Psoas muscle (tissue), 8 donors: ENCODE results near the gene ANGPT4. TPM values are rescaled to one million over a fixed set of nuclear protein-coding genes. Genes with fewer than 3 reads are reported as not detected.

ENCODE experiments used
- ATAC-seq, 4 donors: fragments of 200-7000 bp; cut with Tn5 transposase; one replicate each; pipeline ENCODE4 v1.9.1; 2020; ENCODE audit warnings: moderate library complexity in 3 of 4, mild to moderate bottlenecking in 2 of 4
- DNase-seq, 2 donors: peaks; one replicate each; pipeline ENCODE4 v3.0.0-alpha.2; 2020
- H3K27ac ChIP-seq: fragments of 200-600 bp; one replicate; pipeline ENCODE4 v1.8.0; 2022
- H3K27me3 ChIP-seq, 3 donors: fragments of 200-600 bp in 1 of 3; one replicate each; pipeline versions ENCODE4 v1.6.1 to v1.8.0; 2013 to 2022; ENCODE audit warnings: low read length in 2 of 3, mild to moderate bottlenecking in 2 of 3, moderate library complexity in 1 of 3; ENCODE audit not compliant: insufficient read depth in 3 of 3
- H3K36me3 ChIP-seq, 2 donors: fragments of 200-600 bp in 1 of 2; one replicate each; pipeline versions ENCODE4 v1.6.1 to v1.8.0; 2013 to 2022; ENCODE audit warnings: low read depth in 1 of 2, mild to moderate bottlenecking in 1 of 2, moderate library complexity in 1 of 2; ENCODE audit not compliant: insufficient read depth in 1 of 2
- H3K4me1 ChIP-seq: fragments of 200-600 bp; one replicate; pipeline ENCODE4 v1.8.0; 2022
- H3K4me3 ChIP-seq: fragments of 200-600 bp; one replicate; pipeline ENCODE4 v1.8.0; 2022; ENCODE audit warnings: mild to moderate bottlenecking
- H3K9me3 ChIP-seq: fragments of 200-600 bp; one replicate; pipeline ENCODE4 v1.8.0; 2022
- CTCF ChIP-seq: fragments of 200-600 bp; IDR thresholded peaks from one replicate; pipeline ENCODE4 v1.8.0; 2022; ENCODE audit warnings: antibody characterized with exemption
- WGBS, 3 donors: extraction: QIAGEN DNeasy Blood & Tissue Kit; methylation state at CpG; one replicate each; pipeline versions ENCODE4 v1.1.6 to v1.1.7; 2013; 5-methylcytosine and 5-hydroxymethylcytosine counted together
- intact Hi-C, 2 donors: fragments of 100-400 bp; cut with DNase I; formaldehyde crosslinking; loops; one replicate each; pipeline versions ENCODE4 v1.11.0 to v1.14.2; 2022
- polyA plus RNA-seq, 3 donors: library from polyadenylated mRNA; stranded (reverse); fragments of 200-250 nt; gene quantifications; one replicate each; pipeline ENCODE4 v1.2.3, GENCODE V29; 2013
- total RNA-seq, 4 donors: library from RNA; stranded (reverse); fragmentation: NEBNext Ultra II Directional in 2 of 4; extraction: Animal tissue kit (Norgen Biotek cat#: 25700) in 2 of 4; gene quantifications; one replicate each; pipeline versions ENCODE4 v1.2.1 to v1.2.4, GENCODE V29; 2021 to 2023
- donor health status: healthy with polysubstance abuse.
- donor health status: DM: no; HTN: no; CAD: no; lungs with moderate emphysema.
- donor health status: Bipolar disorder and iron deficiency.
- donor health status: healthy.
- donor health status: DM: yes; HTN: yes; CAD: no.
- donor health status: DM: no; HTN: no; CAD: no.
- donor health status: DM: no; HTN: no; CAD: no.
- donor health status: DM: yes; HTN: yes; CAD: no.

The ANGPT4 gene
- total and polyA plus RNA-seq, 7 donors: 0.03 to 0.14 (median 0.06) TPM; not detected in 2

DNA sequence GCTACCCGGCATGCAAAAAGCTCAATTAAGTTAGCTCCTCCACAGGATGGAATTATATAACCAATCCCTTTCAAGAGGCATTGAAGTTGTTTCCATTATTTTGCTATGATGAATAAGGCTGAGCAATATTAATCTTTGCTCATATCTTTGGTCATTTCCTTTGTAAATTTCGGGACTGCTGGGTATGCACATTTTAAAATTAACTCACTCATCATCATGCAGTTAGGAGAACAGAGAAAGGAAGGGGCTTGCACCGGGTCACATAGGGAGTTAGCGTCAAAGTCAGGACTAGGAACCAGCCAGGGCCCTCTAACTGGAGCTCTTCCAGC lies 83.0 kb downstream of the ANGPT4 start:
- 1 to 4% (median 3%) methylated on average over 4 of the region's 4 CpGs for WGBS, 3 donors
- H3K4me1 ChIP-seq: peaks cover 46% of the 10 kb centered on the region
- TF ChIP-seq CTCF: no peak
- H3K36me3 ChIP-seq: no peaks in the 10 kb centered on the region
- DNase-seq: no peak
- H3K9me3 ChIP-seq: no peaks in the 10 kb centered on the region
- no peak for ATAC-seq
- peak overlapping the region; percentile 78 for H3K4me3 ChIP-seq
- intact Hi-C loops: loop anchor here in 1 of 2 donors (10.0 kb wide), 1 partner anchor 178 kb away; the partner anchor contains the start of gene SRXN1
- no peaks in the 10 kb centered on the region for H3K27me3 ChIP-seq
- H3K27ac ChIP-seq: peak overlapping the region; percentile 79

GRCh38 chr20:831956-832355 lies 84.2 kb downstream of the ANGPT4 start:
- intact Hi-C loops: loop anchor here in 1 of 2 donors (10.0 kb wide), 1 partner anchor 177 kb away; the partner anchor contains the start of gene SRXN1
- H3K36me3 ChIP-seq: no peaks in the 10 kb centered on the region

GRCh38 chr20:831251-831650 lies 84.9 kb downstream of the ANGPT4 start:
- Histone ChIP-seq H3K36me3 (no peaks in the 10 kb centered on the region), H3K4me3 (no peak overlapping the region), H3K27ac (no peak overlapping the region), H3K9me3 (no peaks in the 10 kb centered on the region), H3K4me1 (peaks cover 36% of the 10 kb centered on the region), H3K27me3 (no peaks in the 10 kb centered on the region)
- ATAC-seq (no peak), DNase-seq (no peak)
- intact Hi-C loops: loop anchor here in 1 of 2 donors (10.0 kb wide), 1 partner anchor 176 kb away; the partner anchor contains the start of gene SRXN1
- no peak for TF ChIP-seq CTCF
- WGBS, 3 donors: 83 to 89% (median 87%) methylated on average over 3 of the region's 3 CpGs

More at GRCh38 chr20:831956-832355, 84.2 kb downstream of the ANGPT4 start:
- H3K27ac ChIP-seq: no peak overlapping the region
- peaks cover 38% of the 10 kb centered on the region for H3K4me1 ChIP-seq
- no peak for DNase-seq
- ATAC-seq: no peak
- WGBS, 3 donors: 95 to 96% (median 96%) methylated on average over 3 of the region's 3 CpGs
- H3K4me3 ChIP-seq: no peak overlapping the region
- no peak for TF ChIP-seq CTCF
- no peaks in the 10 kb centered on the region for H3K27me3 ChIP-seq
- H3K9me3 ChIP-seq: no peaks in the 10 kb centered on the region

DNA sequence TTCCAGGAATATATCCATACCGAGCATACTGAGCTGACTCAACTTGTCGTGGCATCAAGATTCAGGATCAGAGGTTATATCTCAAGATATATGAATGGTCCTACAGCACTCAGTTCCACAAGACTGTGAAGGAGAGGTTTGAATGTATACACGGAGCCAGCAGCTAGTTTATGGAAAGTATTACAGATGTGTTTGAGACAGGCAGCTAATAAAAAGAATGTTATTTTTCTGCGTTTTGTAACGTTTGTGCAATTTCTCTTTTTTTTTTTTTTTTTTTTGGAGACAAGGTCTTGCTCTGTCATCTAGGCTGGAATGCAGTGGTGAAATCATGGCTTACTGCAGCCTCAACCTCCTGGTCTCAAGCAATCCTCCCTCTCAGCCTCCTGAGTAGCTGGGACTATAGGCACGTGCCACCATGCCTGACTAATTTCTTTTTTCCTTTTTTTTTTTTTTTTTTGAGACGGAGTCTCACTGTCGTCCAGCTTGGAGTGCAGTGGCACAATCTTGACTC lies 86.1 kb downstream of the ANGPT4 start:
- Histone ChIP-seq H3K27ac (no peak overlapping the region), H3K4me3 (no peak overlapping the region), H3K36me3 (no peaks in the 10 kb centered on the region), H3K9me3 (no peaks in the 10 kb centered on the region), H3K4me1 (peaks cover 34% of the 10 kb centered on the region), H3K27me3 (no peaks in the 10 kb centered on the region)
- DNase-seq (no peak), ATAC-seq (no peak)
- whole genome bisulfite sequencing, 3 donors: 69 to 84% (median 71%) methylated on average over 8 of the region's 8 CpGs
- TF ChIP-seq CTCF: no peak
- intact Hi-C loops: loop anchor here in 1 of 2 donors (10.0 kb wide), 1 partner anchor 175 kb away; the partner anchor contains the start of gene SRXN1

GRCh38 chr20:829551-829950 lies 86.6 kb downstream of the ANGPT4 start:
- 30 to 56% (median 36%) methylated on average over 2 of the region's 2 CpGs for WGBS, 3 donors
- Histone ChIP-seq H3K27ac (peak overlapping the region; percentile 30), H3K36me3 (no peaks in the 10 kb centered on the region), H3K9me3 (no peaks in the 10 kb centered on the region), H3K4me3 (no peak overlapping the region), H3K27me3 (no peaks in the 10 kb centered on the region), H3K4me1 (peaks cover 34% of the 10 kb centered on the region)
- ATAC-seq: no peak
- no peak for TF ChIP-seq CTCF
- intact Hi-C loops: no loop called here
- no peak for DNase-seq
